CD1c-positive myeloid dendritic cell (primary cell): ENCODE data around the gene STEAP1B.
"Not testable (repeated sequence)": the region's sequence is repeated elsewhere in the genome, so short reads cannot be mapped to it uniquely, and the experiment has no call there.

Experiments
- DNase-seq: peaks from one replicate; pipeline ENCODE4 v3.0.0-alpha.2; 2016; ENCODE audit errors: extremely low spot score

The STEAP1B gene

GRCh38 chr7:22454446-22454845 is 45.5 kb downstream of the STEAP1B start:
- DNase-seq = no peak

GRCh38 chr7:22452960-22453558 is 46.9 kb downstream of the STEAP1B start:
- DNase-seq = no peak

- DNase-seq = peak; percentile 10
Measured at GRCh38 chr7:22452142-22452959, 47.6 kb downstream of the STEAP1B start.

GRCh38 chr7:22450013-22450412 is 50.0 kb downstream of the STEAP1B start:
- not testable (repeated sequence) for DNase-seq

GRCh38 chr7:22447762-22448161 is 52.2 kb downstream of the STEAP1B start:
- no peak for DNase-seq

GRCh38 chr7:22447008-22447407 is 53.0 kb downstream of the STEAP1B start:
- no peak for DNase-seq

- no peak for DNase-seq
Measured at GRCh38 chr7:22445853-22446252, 54.1 kb downstream of the STEAP1B start.

GRCh38 chr7:22445140-22445743 is 54.7 kb downstream of the STEAP1B start:
- DNase-seq = no peak

GRCh38 chr7:22444181-22444971 is 55.6 kb downstream of the STEAP1B start:
- no peak for DNase-seq

GRCh38 chr7:22443370-22444180 is 56.4 kb downstream of the STEAP1B start:
- DNase-seq = no peak

GRCh38 chr7:22442882-22443369 is 57.1 kb downstream of the STEAP1B start:
- no peak for DNase-seq

- no peak for DNase-seq
Measured at GRCh38 chr7:22442187-22442881, 57.7 kb downstream of the STEAP1B start.

GRCh38 chr7:22441157-22441556 is 58.8 kb downstream of the STEAP1B start:
- DNase-seq = no peak

- DNase-seq = no peak
Measured at GRCh38 chr7:22438994-22439393, 61.0 kb downstream of the STEAP1B start.

- not testable (repeated sequence) for DNase-seq
Measured at GRCh38 chr7:22436552-22436951, 63.4 kb downstream of the STEAP1B start.

GRCh38 chr7:22435720-22436119 is 64.3 kb downstream of the STEAP1B start:
- DNase-seq = no peak

GRCh38 chr7:22435105-22435504 is 64.9 kb downstream of the STEAP1B start:
- no peak for DNase-seq

- no peak for DNase-seq
Measured at GRCh38 chr7:22433710-22434460, 66.1 kb downstream of the STEAP1B start.

GRCh38 chr7:22433165-22433700 is 66.8 kb downstream of the STEAP1B start:
- not testable (repeated sequence) for DNase-seq
